Stimulated activated CD8-positive, alpha-beta memory T cell treated with anti-CD3 and anti-CD28 coated beads, Interleukin-15, amount 100 ng/mL, for 1 hour (primary cell): Measurements from ENCODE around the gene UGT1A8.
"Not testable (repeated sequence)": the region's sequence is repeated elsewhere in the genome, so short reads cannot be mapped to it uniquely, and the experiment has no call there.

Experiments
- DNase-seq: peaks from one replicate; pipeline ENCODE4 v3.0.0-alpha.2; 2020; ENCODE audit warnings: low read depth

UGT1A8 gene

DNA sequence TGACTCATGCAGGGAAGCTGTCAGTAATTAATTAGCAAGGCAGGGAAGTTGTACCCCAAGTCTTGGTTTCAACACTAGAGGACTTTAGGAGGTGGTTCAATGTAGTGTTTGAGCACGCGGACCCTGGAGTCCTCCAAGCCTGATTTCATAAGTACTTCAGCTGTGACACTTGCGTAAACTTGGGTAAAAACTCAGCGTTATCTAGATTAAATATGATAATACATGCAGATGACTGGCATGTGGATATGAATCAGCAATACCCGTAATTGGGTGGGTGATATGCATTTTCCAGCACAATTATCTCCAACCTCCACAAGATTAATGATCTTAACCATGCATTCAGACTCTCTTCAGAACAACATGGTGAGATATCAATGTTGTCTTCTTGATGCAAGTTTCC, 69.5 kb downstream of the UGT1A8 start:
- no peak for DNase-seq

DNA sequence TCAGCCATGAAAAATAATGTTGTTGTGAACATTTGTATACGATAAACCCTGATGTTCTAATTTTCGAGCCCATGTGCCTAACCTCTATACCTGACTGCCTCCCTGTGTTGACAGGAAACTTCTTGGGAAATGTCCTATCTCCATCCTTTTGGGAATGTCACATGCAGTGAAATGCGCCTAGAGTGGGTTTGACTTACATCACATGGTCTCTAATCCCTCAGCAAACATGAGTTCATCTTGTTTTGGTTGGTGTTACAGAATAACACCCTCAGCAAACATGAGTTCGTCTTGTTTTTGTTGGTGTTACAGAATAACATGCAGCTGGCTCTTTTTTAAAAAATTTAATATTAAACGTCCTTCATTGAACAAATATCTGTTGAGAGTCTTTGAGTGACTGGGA, 70.9 kb downstream of the UGT1A8 start:
- DNase-seq: no peak

DNA sequence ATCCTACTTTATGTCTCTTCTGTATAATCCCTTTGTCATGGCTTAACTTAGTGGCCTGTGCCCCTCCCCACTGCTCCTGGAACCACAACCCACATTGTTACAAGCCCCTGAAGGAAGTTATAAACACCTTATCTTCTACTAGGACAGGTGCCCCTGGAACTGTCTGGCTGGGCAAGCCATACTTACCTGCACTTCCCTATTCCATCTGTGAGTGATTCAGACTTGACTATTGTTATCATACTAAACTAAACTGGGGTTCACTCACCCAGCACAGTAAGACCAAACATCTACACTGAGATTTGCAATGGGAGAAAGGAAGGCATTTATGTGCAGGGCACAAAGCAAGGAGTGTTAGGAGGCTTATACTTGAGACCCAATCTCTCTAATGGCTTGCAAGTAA, 71.6 kb downstream of the UGT1A8 start:
- no peak for DNase-seq

GRCh38 chr2:233689501-233689900, 72.1 kb downstream of the UGT1A8 start:
- no peak for DNase-seq

DNA sequence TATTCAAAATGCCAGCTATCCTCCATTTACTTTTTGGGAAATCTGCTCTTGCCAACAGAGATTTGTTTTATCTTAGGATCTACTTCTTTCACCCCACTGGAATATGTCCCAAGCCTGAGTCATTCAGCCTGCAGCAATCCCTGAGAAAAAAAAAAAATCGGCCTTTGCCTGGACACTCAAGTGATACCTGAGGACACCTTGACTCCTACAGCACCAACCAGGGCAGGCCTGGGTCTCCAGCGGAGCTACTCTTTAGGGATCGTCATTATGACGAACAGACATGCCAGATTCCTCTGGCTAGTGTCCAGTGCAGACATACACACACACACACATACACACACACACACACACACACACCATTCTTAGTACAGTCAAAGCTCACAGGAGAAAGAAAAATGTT, 73.0 kb downstream of the UGT1A8 start:
- no peak for DNase-seq

DNA sequence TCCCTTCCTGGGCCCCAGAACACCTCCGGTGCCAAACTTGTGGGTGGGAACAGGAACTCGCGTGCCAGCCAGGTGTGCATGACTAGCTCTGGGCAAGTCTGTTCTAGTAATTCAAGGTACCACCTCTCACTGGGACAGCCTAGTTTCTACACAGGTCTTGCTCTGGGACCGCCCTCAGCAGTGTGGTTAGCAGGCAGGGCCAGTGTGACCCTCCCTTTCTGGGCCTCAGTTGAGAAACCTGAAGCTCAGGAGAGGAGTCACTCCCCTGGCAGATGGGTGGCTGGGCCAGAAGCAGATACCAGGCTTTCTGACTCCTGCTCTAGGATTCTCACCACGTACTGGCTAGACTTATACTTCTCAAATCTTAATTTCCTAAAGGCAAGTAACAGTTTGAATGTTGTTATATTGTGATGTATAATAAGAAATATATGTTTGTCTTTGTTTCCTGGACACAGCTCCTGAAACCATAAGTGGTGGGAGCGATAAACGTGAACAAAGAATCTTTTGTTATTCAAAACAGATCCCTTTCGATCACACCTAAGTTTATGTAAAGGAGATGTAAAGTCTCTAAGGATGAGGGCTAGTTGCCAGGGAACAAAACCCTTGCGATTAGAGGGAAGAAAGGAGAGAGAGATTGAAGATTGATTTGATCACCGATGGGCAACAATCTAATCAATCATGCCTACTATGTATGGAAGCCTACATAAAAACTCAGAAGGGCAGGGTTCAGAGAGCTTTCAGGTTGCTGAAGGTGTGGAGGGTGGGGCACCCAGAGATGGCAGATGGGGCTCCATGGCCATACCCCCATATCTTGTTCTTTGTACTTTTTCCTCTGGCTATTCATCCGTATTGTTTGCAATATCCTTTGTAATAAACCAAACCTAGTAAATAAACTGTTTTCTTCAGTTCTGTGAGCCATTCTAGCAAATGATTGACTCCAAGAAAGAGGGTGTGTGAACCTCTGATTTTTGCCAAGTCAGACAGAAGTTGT, 74.3 kb downstream of the UGT1A8 start:
- DNase-seq: no peak

DNA sequence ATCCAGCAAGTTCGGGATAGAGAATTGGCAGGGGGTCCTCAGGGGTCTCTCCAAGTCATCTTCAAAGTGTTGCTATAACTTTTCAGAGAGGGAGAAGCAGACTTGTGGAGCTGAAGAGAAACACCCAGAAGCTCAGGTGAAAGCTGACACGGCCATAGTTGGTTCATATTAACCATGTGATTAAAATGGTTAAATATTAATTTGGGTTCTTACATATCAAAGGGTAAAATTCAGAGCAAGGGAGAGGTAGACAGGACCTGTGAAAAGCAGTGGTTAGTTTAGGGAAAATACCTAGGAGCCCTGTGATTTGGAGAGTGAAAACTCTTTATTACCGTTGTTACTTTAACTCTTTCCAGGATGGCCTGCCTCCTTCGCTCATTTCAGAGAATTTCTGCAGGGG, 75.2 kb downstream of the UGT1A8 start, which contains the start of gene UGT1A6:
Gene UGT1A6, plus strand, starts transcription at position 243 of the 400 bp plus-strand sequence. Its CDS starts 115 bp downstream, at position 358.
- DNase-seq: no peak

- DNase-seq: no peak
Observed at GRCh38 chr2:233693963-233694362, 76.5 kb downstream of the UGT1A8 start.

DNA sequence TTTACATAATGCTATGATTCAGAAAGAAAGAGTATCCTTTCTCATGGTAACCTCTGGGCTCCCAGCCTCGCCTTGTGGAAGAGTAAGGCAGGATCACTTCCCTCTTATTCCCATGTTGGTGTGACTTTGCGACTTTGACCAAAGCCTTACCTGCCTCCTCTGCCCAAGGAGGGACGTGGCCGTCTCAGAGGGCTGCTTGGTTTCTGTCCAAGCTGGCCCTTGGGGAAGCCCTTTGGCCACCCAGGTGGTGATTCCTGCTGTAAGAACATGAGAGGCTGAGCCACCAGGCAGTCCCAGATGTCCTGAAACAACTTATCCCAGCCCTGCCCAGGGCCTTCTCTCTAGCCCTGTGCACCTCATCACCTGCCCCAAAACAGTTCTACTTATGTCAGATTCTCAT, 81.3 kb downstream of the UGT1A8 start:
- no peak for DNase-seq

GRCh38 chr2:233699424-233700027, 82.1 kb downstream of the UGT1A8 start:
- DNase-seq: no peak

GRCh38 chr2:233700028-233700635, 82.7 kb downstream of the UGT1A8 start:
- no peak for DNase-seq

- DNase-seq: not testable (repeated sequence)
Observed at GRCh38 chr2:233700842-233701241, 83.4 kb downstream of the UGT1A8 start.

GRCh38 chr2:233702238-233702637, 84.8 kb downstream of the UGT1A8 start:
- DNase-seq: no peak

DNA sequence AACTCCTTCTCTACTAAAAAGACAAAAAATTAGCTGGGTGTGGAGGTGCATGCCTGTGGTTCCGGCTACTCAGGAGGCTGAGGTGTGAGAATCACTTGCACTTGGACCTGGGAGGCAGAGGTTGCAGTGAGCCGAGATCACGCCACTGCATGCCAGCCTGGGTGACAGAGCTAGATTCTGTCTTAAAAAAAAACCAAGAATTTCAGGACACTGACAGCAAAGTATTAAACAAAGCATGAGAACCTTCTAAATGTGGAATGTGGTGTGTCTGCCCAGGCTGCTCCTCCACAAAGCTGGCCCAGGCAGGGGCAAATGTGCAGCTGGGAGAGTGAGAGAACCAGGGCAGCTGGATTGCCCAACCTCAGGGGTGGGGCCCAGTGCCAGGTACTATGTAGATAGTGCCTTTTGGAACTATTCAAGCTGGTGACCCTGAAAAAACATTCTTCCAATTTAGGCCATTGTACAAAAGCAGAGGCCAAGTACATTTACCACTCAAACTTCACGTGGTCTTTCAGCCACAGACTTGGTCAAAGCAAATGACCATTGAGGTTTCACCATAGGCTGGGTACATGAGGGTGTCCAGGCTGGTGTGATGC, 88.6 kb downstream of the UGT1A8 start:
- DNase-seq: no peak

DNA sequence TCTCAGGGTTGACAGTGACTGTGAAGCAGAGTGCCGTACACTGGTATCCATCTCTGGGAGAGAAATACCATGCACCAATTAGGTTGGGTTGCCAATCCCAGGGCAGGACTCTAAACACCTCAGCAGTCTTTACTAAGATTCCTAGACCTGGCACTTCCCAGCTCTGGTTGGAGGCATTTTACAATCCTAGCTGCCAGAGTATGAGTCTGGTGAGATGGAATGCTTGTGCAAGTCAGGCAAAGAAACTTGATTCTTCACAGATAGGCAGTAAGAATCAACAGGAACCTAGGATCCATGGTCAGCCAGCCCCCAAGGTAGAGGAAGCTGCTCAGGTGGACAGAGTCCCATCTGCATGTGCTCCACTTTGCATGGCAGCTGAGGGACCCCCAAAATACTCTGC, 89.3 kb downstream of the UGT1A8 start:
- DNase-seq: no peak

DNA sequence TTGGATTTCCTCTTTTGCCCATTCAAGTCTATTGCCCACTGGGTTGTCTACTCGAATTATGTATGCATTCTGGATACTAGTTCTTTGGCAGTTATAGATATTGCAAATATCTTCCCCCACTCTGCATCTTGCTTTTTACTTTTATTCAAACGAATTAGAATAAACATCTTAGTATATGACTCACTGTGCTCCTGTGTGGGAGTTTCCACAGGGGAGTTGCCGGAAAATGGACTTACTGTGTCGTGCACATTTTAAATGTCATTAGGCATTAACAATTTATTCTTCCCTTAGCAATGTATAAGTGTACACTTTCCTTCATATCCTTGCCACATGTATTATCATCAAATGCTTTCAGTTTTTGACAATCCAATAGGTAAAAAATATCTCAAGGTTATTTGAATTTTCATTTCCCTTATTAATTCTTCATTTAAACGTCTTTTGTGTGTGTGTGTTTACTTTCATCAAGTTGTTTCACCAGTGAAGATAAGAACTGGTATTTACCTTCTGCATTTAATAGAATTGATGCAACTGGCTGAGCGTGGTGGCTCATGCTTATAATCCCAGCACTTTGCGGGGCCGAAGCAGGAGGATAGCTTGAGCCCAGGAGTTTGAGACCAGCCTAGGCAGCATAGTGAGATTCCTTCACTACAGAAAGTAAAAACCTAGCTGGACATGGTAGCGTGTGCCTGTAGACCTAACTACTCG, 90.7 kb downstream of the UGT1A8 start:
- DNase-seq: no peak

DNA sequence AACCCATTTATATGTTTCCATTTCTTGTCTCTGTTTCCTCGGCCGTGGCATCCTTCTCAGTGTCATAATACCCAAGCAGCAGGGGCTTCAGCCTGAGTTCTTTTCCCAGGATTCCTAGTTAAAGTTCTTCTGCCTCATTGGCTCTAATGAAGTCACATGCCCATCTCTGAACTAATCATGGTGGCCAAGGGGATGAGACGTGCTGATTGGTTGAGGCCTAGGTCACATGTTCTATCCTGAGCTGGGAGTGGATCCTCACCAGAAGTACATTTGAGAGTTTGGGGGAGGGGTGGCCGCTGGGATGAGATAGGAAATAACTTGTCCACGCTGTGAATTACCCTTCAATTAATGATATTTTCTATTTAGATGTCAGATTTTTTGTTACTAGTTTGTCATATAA, 91.5 kb downstream of the UGT1A8 start:
- no peak for DNase-seq

DNA sequence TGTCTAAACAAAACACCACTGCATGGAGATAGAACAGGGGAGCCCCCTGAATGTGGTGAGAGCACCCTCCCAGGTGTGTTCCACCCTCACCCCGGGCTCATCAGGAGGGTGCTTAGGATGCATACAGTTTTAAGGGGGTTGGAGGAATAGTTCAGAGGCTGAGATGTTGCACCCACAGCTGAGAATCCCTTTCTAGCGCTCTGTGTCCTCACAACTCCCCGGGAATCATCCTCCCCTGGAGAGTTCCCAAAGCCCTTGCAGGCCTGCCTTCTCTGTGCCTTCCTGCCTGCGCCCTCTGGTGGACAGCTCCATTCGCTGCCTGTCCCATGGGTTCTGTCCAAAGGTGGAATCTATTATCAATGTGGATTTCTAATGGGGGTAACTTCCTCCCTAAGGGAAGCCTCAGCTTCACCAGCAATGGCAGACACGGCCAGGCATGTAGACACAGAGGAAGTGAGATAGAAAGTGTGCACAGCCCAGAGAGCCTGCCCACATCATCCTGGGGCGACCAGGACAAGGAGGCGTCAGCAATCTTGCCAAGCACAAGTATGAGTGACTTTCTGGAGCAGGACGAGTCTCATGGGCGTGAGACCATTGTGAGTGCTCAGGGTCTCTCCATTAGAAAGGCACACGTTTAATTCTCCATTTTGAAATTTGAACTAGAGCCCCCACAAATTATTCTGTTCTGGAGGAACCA, 94.0 kb downstream of the UGT1A8 start:
- peak; percentile 51 for DNase-seq

GRCh38 chr2:233712611-233713261, 95.3 kb downstream of the UGT1A8 start, which contains the start of gene UGT1A5:
Gene UGT1A5, plus strand, starts transcription at chr2:233712907. Its CDS starts 85 bp downstream, at chr2:233712992.
- no peak for DNase-seq

DNA sequence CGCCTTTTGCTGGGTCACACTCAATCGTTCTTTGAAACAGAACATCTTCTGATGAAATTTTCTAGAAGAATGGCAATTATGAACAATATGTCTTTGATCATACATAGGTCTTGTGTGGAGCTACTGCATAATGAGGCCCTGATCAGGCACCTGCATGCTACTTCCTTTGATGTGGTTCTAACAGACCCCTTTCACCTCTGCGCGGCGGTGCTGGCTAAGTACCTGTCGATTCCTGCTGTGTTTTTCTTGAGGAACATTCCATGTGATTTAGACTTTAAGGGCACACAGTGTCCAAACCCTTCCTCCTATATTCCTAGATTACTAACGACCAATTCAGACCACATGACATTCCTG, 95.8 kb downstream of the UGT1A8 start:
- DNase-seq: no peak

DNA sequence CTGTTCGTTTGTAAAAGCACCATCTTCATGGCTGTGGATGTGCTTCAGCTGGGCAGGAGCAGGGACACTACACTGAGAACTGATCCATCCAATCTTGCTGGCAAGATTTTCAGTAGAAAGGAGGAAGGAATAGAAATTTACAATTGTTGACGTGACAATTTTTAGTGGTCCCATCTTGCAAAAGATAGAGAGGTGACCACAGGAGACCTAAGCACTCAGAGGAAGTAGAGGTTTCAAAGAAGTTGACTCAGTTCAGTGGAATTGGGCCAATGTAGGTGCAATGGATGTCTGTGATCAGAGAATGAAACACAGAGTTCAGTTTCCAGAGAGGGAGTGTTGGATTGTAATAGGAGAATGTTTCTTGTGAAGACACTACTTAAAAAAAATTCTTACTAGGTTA, 96.7 kb downstream of the UGT1A8 start:
- DNase-seq: no peak
